ENCODE measurements around the gene PYDC2. TPM values are rescaled to one million over a fixed set of nuclear protein-coding genes. Genes with fewer than 3 reads are reported as not detected.

The PYDC2 gene
- total RNA-seq, 1 donor from 2014 or later: not detected

DNA sequence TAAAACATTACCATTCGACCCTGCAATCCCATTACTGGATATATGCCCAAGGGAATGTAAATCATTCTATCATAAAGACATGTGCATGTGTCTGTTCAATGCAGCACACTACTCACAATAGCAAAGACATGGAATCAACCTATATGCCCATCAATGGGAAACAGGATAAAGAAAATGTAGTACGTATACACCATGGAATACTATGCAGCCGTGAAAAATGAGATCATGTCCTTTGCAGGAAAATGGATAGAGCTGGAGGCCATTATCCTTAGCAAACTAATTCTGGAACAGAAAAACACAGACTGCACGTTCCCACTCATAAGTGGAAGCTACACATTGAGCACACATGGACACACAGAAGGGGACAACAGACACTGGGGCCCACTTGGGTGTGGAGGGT, 20.4 kb upstream of the PYDC2 start:
- intact Hi-C loops (cut with micrococcal nuclease): no loop called here
- no peaks in the 10 kb centered on the region for H3K36me3 ChIP-seq
- TF ChIP-seq CTCF (IDR thresholded peaks at IDR 0.05; ENCODE audit: borderline replicate concordance): no peak
- H3K27ac ChIP-seq (replicated peaks): no peak overlapping the region
- DNase-seq: no peak
- no peaks in the 10 kb centered on the region for H3K27me3 ChIP-seq (ENCODE audit: low read depth)
- peaks cover 4% of the 10 kb centered on the region for H3K9me3 ChIP-seq (replicated peaks)
- H3K4me1 ChIP-seq: no peaks in the 10 kb centered on the region
- H3K4me3 ChIP-seq: no peak overlapping the region

DNA sequence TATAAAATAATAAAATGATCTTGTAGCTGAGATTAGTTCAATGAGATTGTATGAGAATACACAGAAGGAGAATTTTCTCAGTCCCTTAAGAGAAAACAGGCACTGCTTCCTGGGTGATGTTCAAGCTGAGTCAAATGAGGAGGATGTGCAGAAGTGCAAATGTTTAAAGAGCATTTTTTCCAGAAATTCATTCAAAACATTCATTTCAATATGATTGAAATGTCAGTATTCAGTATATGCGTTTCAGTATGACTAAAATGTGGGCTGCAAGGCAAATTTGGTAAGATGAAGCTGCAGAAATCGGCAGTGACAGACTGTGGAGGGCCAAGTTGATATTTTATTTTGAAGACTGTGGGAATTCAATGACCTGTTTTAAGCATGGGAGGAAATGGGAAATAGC, 19.3 kb upstream of the PYDC2 start:
- Histone ChIP-seq H3K36me3 (no peaks in the 10 kb centered on the region), H3K4me1 (no peaks in the 10 kb centered on the region), H3K27ac (replicated peaks) (no peak overlapping the region), H3K27me3 (ENCODE audit: low read depth) (no peaks in the 10 kb centered on the region), H3K9me3 (replicated peaks) (peaks cover 4% of the 10 kb centered on the region), H3K4me3 (no peak overlapping the region)
- no peak for TF ChIP-seq CTCF (IDR thresholded peaks at IDR 0.05; ENCODE audit: borderline replicate concordance)
- no peak for DNase-seq
- intact Hi-C loops (cut with micrococcal nuclease): no loop called here

DNA sequence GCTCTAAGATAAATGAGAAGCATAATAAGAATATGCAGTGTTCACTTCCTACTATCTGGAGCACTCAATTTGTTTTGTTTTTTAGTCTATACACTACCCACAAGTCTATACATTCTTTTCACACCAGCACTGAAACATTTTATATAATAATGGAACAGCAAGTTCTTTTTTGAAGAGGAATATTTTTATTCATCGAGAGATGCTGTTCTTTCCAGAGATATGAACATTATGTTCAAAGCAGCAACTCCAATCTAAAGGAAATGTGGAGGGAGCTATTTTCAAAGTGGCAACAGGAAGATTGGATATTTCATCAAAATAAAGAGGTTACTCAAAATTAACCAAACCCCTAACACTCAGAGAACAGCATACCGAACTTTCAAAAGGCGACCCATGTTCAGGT, 16.4 kb upstream of the PYDC2 start:
- no peak for DNase-seq
- intact Hi-C loops (cut with micrococcal nuclease): no loop called here
- peaks cover 13% of the 10 kb centered on the region for H3K9me3 ChIP-seq (replicated peaks)
- no peaks in the 10 kb centered on the region for H3K36me3 ChIP-seq
- TF ChIP-seq CTCF (IDR thresholded peaks at IDR 0.05; ENCODE audit: borderline replicate concordance): no peak
- no peak overlapping the region for H3K27ac ChIP-seq (replicated peaks)
- no peaks in the 10 kb centered on the region for H3K27me3 ChIP-seq (ENCODE audit: low read depth)
- H3K4me1 ChIP-seq: no peaks in the 10 kb centered on the region
- H3K4me3 ChIP-seq: no peak overlapping the region

GRCh38 chr3:191449256-191449655, 11.7 kb upstream of the PYDC2 start:
- Histone ChIP-seq H3K4me1 (no peaks in the 10 kb centered on the region), H3K9me3 (replicated peaks) (peaks cover 14% of the 10 kb centered on the region), H3K4me3 (no peak overlapping the region), H3K27ac (replicated peaks) (no peak overlapping the region), H3K27me3 (ENCODE audit: low read depth) (no peaks in the 10 kb centered on the region), H3K36me3 (no peaks in the 10 kb centered on the region)
- intact Hi-C loops (cut with micrococcal nuclease): no loop called here
- no peak for TF ChIP-seq CTCF (IDR thresholded peaks at IDR 0.05; ENCODE audit: borderline replicate concordance)
- no peak for DNase-seq

GRCh38 chr3:191455257-191455952, 5.6 kb upstream of the PYDC2 start:
- no peak for DNase-seq
- no peak for TF ChIP-seq CTCF (IDR thresholded peaks at IDR 0.05; ENCODE audit: borderline replicate concordance)
- Histone ChIP-seq H3K4me1 (no peaks in the 10 kb centered on the region), H3K27me3 (ENCODE audit: low read depth) (no peaks in the 10 kb centered on the region), H3K36me3 (no peaks in the 10 kb centered on the region), H3K27ac (replicated peaks) (no peak overlapping the region), H3K4me3 (no peak overlapping the region), H3K9me3 (replicated peaks) (peaks cover 3% of the 10 kb centered on the region)
- intact Hi-C loops (cut with micrococcal nuclease): no loop called here

Measured in left ventricle myocardium inferior (tissue), 1 donor.